HT1080 (cell line): ENCODE results near the gene SLC6A17. TPM values are rescaled to one million over a fixed set of nuclear protein-coding genes. Genes with fewer than 3 reads are reported as not detected.

Source experiments
- DNase-seq: peaks from one replicate; pipeline ENCODE4 v3.0.0-alpha.2; 2015; ENCODE audit warnings: low read depth
- total RNA-seq: library from RNA; depleted of rRNA; stranded (reverse); fragments of >200 nt; shearing (Covaris generic); gene quantifications from 2 replicates; pipeline ENCODE4 v1.2.3, GENCODE V29; 2014; rRNA removed

SLC6A17 gene
- total RNA-seq, 1 experiment from 2014 or later = not detected

DNA sequence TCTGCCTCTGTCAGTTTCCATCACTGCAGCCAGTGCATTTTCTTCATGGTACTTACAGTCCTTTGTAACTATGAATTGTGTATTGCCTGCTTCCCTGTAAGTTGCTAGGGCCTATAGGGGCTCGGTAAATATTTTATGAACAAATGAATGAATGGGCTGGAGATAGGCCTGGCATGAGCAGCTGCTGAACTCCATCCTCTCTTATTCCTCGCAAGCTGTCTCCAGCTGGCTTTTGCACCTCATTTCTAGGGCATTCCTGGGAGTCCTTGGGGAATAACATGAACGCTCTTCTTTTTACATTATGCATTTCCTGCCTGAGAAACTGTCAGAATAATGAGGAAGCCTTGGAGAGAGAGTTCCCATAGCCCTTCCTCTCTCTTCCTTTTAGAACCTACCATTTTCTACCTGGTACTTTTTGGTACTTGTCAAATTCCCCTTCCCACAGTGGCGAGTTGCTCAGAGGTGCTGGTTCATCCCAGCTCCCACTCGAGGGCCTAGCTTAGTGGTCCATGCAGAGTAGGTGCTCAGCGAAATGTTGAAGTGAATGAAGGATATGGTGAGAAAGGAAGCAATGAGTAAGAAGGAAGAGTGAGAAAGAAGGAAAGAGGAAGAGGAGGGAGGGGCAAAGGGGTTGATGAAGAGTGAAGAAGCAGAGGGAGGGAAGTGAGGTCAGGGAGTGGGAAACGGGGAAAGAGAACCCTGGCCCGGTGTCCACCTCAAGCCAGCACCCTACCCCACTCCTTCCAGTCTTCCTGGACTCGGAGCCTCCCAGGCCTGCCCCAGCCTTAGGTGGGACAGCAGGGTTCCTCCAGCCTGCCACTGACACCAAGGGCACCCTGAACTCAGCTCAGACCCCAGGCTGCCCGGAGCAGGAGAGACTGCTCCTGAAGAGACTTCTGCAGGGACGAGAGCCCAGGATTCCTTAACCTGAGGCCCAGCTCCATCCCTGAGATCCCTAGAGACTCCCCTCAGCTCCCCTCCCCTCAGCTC lies 89.4 kb downstream of the SLC6A17 start:
- no peak for DNase-seq

DNA sequence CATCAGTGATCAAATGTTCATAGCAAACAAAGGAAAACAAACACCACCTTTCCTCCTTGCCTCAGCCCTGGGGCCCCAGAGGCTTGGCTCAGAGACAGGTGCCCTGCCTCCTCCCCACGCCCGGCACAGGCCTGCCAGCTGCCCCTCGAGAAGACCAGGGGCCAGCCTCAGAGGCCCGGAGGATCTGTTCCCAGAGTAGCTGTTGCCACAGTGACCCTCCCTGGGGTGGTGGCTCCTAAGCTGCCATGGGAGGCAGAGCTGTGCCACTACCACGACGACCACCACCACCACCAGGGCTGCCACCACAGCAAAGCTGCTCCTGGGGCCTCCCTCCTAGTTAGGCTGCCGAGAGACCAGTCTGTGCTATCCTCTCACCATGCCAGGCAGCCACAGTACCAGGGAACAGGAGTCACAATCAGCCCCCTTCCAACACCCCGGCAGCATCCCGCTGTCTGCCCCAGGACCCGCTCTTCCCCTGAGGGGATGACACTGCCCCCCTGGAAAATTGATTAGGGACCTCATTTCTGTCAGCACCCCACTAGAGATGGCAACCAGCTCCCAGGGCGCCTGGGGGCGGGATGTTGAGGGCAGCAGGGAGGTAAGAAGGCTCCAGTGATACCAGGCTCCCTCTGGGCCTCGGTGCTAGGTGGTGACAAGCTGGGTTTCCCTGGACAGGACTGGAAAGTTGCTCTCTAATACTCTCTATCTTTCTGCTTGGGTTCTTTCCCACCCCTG lies 90.3 kb downstream of the SLC6A17 start:
- no peak for DNase-seq

DNA sequence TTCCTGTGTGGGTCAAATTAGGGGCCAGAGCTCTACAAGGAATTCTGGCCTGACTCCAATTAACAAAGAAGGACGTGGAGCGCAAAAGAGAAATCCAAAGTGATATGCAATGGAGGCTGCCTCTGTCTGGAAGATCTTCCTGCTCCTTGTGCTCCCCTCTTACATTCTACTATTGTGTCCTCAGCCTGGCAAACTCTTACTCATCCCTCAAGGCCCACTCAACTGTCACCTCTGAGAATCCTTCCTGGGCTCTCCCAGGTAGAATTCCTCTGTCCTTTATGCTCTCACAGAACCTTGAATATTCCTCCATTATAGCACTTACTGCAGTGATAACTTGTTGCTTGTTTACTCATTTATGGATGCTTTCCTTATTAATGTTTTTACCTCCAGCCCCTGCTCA lies 91.2 kb downstream of the SLC6A17 start:
- DNase-seq = no peak

- DNase-seq = no peak
Measured at GRCh38 chr1:110242062-110242461, 91.8 kb downstream of the SLC6A17 start.

DNA sequence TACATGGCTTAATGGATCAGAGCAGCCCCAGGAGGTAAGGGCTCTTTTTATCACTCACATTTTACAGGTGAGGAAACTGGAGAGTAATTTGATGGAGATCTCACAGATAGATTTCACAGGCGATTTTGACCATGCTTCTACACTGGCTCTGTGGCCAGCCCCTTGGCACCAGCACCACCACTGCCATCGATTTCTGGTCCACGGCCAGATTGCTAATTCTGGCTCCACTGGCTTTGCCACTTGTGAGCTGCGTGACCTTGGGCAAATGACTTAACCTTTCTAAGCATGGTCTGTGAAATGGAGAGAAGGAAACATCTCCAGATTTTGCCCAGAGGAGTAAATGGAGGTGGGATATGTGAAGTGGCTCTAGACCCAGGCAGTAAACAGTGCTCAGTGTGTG lies 92.4 kb downstream of the SLC6A17 start:
- DNase-seq = no peak

GRCh38 chr1:110243146-110243545 lies 92.9 kb downstream of the SLC6A17 start:
- DNase-seq = no peak

DNA sequence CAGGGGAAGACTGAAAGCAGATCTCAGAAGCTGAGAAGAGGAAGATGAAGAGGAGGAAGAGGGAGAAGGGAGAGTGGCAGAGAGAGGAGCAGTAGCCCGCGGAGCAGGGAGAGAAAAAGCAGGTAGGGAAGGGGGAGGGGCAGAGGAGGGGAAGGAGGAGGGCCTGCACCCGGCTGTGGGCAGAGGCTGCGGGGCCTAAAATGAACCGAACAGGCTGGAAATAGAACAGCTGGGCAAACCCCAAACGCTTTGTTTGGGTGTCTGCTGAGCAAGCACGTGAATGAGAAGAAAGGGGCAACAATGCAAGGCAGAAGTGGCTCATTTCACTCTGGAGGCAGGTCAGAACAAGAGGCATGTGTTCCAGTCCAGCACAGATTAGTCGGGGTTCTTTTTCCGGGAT lies 93.3 kb downstream of the SLC6A17 start:
- DNase-seq = no peak

GRCh38 chr1:110245876-110246620 lies 95.8 kb downstream of the SLC6A17 start:
- no peak for DNase-seq

- no peak for DNase-seq
Measured at GRCh38 chr1:110248746-110249145, 98.5 kb downstream of the SLC6A17 start.

- no peak for DNase-seq
Measured at GRCh38 chr1:110249256-110249655, 99.0 kb downstream of the SLC6A17 start.

DNA sequence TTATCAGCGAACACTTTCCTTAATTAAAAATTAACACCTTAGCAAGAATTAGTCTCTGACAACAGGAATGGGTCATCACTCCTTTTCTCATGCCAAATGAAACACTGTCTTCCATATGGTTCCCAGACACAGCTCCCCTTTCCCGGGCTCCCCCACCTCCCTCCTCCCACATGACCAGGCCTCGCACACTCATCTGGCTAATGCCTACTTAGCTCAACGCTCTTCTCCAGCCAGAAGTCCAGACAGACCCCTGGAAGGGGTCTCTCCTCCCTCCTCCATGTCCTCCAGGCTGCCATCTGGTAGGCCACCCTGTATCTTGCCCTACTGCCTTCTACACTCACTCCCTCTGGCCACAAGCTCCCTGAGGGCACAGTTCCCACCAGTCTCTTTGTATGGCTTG lies 99.7 kb downstream of the SLC6A17 start:
- no peak for DNase-seq

DNA sequence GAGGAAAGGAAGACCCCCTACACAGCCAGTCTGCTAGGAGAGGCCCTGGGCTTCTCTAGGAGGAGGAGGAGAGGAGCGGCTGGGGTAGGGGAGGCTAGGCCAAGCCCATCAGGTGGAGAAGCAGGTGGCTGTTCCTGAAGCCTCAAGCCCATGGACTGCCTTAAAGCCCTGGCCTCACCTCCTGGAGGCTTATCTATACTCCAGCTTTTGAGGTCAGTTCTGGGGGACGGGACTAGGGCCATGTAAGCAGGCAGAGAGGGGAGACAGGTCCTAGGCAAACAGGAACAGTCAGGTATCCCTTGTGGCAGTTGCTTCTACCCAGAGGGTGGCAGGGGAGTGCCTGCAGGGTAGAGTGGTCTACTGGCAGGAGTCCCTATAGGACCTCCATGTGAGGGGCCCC lies 100.5 kb downstream of the SLC6A17 start:
- no peak for DNase-seq

Other genes with a start within 250 kb of the SLC6A17 start
- gene CSF1, start 239.6 kb upstream of the SLC6A17 start, total RNA-seq = 19.9 and 22.0 TPM in 2 replicates
- gene AHCYL1, start 165.7 kb upstream of the SLC6A17 start, total RNA-seq = 28.5 and 41.1 TPM in 2 replicates
- 27.5 and 29.8 TPM in 2 replicates for gene STRIP1, start 115.9 kb upstream of the SLC6A17 start, total RNA-seq
- gene ALX3, start 79.8 kb upstream of the SLC6A17 start, total RNA-seq = not detected in 2 replicates
- gene UBL4B, start 38.1 kb upstream of the SLC6A17 start, total RNA-seq = not detected in 2 replicates
- gene KCNC4, start 59.8 kb downstream of the SLC6A17 start, total RNA-seq = 1.6 and 2.2 TPM in 2 replicates
- gene RBM15, start 188.9 kb downstream of the SLC6A17 start, total RNA-seq = 31.8 and 33.6 TPM in 2 replicates
- 0.60 and 0.61 TPM in 2 replicates for gene SLC16A4, start 240.5 kb downstream of the SLC6A17 start, total RNA-seq